GM21529 (cell line): ENCODE data around the gene CCDC186.

Experiments used
- ATAC-seq: cut with Tn5 transposase; IDR thresholded peaks from one replicate; pipeline ENCODE4 v1.9.1; 2021; ENCODE audit not compliant: unreplicated experiment

Gene CCDC186

GRCh38 chr10:114071178-114071577 lies 102.8 kb downstream of the CCDC186 start:
- no peak for ATAC-seq
